Adrenal gland (tissue), 5 donors: ENCODE measurements around the gene TIMM13.
"Not testable (repeated sequence)": the region's sequence is repeated elsewhere in the genome, so short reads cannot be mapped to it uniquely, and the experiment has no call there.

Experiments
- CTCF ChIP-seq, 6 experiments: fragments of 450-650 bp in 4 of 6; fragments of 200-600 bp in 2 of 6; sonication (generic) in 1 of 6; IDR thresholded peaks; 1 replicate in 5 of 6; 2 replicates in 1 of 6; pipeline versions ENCODE4 v1.5.1 to v1.8.0; 2016 to 2021; ENCODE audit warnings: antibody characterized with exemption in 6 of 6, mild to moderate bottlenecking in 2 of 6, moderate library complexity in 1 of 6
- POLR2A ChIP-seq, 2 donors: fragments of 450-650 bp; IDR thresholded peaks; one replicate each; pipeline ENCODE4 v1.6.1; 2017; ENCODE audit warnings: antibody characterized with exemption in 2 of 2, mild to moderate bottlenecking in 2 of 2, moderate library complexity in 1 of 2
- donor health status: DM: no; HTN: no; CAD: no.

GRCh38 chr19:2417436-2417835 is 9.9 kb downstream of the TIMM13 start:
- TF ChIP-seq CTCF, POLR2A (IDR thresholded peaks at IDR 0.05): not testable (repeated sequence)
